Measurements from ENCODE around the gene C10orf90.

DNA sequence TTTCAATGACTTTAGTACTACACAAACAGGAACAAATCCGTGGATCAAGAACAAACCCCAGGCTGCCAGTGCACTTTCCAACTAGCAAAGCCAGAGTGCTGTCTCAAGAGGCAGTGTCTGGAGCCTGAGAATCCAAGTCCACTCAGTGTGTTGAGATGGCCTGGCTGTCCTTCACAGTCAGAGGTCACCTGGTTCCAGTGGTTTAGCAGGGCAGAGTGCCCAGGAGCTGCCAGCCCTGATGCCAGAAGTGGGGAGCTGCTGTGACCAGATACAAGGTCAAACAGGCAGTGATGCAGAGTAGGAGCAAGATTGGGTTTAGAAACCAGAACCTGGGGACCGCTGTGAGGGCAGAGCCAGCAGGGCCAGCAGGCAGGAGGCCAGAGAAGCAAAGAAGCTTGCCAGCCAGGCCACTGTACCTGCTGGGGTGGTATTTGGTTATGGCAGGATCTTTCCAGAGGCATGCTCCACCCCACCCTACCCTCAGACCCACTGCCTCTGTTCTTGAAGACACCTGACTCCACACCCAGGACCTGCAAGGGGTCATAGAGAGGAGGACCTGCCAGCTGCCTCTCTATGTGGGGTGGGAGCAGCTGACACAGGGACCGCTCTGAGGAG, 35.6 kb upstream of the C10orf90 start:
- TF ChIP-seq TAF1 (IDR thresholded peaks at IDR 0.05; ENCODE audit: borderline replicate concordance, insufficient read depth, low read length), result no peak
- TF ChIP-seq, protein P1, sequence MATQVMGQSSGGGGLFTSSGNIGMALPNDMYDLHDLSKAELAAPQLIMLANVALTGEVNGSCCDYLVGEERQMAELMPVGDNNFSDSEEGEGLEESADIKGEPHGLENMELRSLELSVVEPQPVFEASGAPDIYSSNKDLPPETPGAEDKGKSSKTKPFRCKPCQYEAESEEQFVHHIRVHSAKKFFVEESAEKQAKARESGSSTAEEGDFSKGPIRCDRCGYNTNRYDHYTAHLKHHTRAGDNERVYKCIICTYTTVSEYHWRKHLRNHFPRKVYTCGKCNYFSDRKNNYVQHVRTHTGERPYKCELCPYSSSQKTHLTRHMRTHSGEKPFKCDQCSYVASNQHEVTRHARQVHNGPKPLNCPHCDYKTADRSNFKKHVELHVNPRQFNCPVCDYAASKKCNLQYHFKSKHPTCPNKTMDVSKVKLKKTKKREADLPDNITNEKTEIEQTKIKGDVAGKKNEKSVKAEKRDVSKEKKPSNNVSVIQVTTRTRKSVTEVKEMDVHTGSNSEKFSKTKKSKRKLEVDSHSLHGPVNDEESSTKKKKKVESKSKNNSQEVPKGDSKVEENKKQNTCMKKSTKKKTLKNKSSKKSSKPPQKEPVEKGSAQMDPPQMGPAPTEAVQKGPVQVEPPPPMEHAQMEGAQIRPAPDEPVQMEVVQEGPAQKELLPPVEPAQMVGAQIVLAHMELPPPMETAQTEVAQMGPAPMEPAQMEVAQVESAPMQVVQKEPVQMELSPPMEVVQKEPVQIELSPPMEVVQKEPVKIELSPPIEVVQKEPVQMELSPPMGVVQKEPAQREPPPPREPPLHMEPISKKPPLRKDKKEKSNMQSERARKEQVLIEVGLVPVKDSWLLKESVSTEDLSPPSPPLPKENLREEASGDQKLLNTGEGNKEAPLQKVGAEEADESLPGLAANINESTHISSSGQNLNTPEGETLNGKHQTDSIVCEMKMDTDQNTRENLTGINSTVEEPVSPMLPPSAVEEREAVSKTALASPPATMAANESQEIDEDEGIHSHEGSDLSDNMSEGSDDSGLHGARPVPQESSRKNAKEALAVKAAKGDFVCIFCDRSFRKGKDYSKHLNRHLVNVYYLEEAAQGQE (IDR thresholded peaks at IDR 0.05; ENCODE audit: insufficient read depth in 1 of 2, low read depth in 2 of 2, low read length in 2 of 2), result no peak
- TF ChIP-seq SIN3A (IDR thresholded peaks at IDR 0.05; ENCODE audit: borderline replicate concordance, insufficient read depth, low read length), result no peak
